DOHH2 (cell line): Measurements from ENCODE around the gene ABCA5.

Experiments used
- H3F3A ChIP-seq: fragments of 200-600 bp; sonication (generic), shearing (Covaris generic); 2 replicates; pipeline ENCODE4 v1.6.0; 2016; ENCODE audit warnings: antibody characterized with exemption, mild to moderate bottlenecking; ENCODE audit not compliant: control insufficient read depth, insufficient read depth
- H3K27ac ChIP-seq: fragments of 200-600 bp; sonication (generic); 2 replicates; pipeline ENCODE4 v1.5.1; 2014; ENCODE audit warnings: low read depth, mild to moderate bottlenecking, low read length, moderate library complexity
- H3K27me3 ChIP-seq: fragments of 200-600 bp; sonication (generic); 2 replicates; pipeline ENCODE4 v1.6.1; 2014; ENCODE audit warnings: mild to moderate bottlenecking, low read length, mixed read lengths; ENCODE audit not compliant: control insufficient read depth
- H3K36me3 ChIP-seq: fragments of 200-600 bp; sonication (generic); 2 replicates; pipeline ENCODE4 v1.6.1; 2014; ENCODE audit warnings: mild to moderate bottlenecking, low read length, moderate library complexity, mixed read lengths; ENCODE audit not compliant: control insufficient read depth
- H3K4me1 ChIP-seq: fragments of 200-600 bp; sonication (generic); 2 replicates; pipeline ENCODE4 v1.6.1; 2014; ENCODE audit warnings: mild to moderate bottlenecking, low read length, mixed read lengths; ENCODE audit not compliant: control insufficient read depth
- H3K4me2 ChIP-seq: fragments of 200-600 bp; sonication (generic); 2 replicates; pipeline ENCODE4 v1.6.0; 2014; ENCODE audit warnings: mild to moderate bottlenecking, low read length, moderate library complexity
- H3K4me3 ChIP-seq: fragments of 200-600 bp; sonication (generic); 2 replicates; pipeline ENCODE4 v1.5.1; 2014; ENCODE audit warnings: mild to moderate bottlenecking, low read length, mixed read lengths
- H3K79me2 ChIP-seq: fragments of 200-600 bp; sonication (generic); 2 replicates; pipeline ENCODE4 v1.6.1; 2014; ENCODE audit warnings: mild to moderate bottlenecking, low read length, mixed read lengths; ENCODE audit not compliant: control insufficient read depth
- H3K9me2 ChIP-seq: fragments of 200-600 bp; sonication (generic); replicated peaks from 2 replicates; pipeline ENCODE4 v1.6.1; 2014; ENCODE audit warnings: mild to moderate bottlenecking, low read length, mixed read lengths; ENCODE audit not compliant: control insufficient read depth
- H3K9me3 ChIP-seq: fragments of 200-600 bp; sonication (generic); 2 replicates; pipeline ENCODE4 v1.6.1; 2014; ENCODE audit warnings: antibody characterized with exemption, low read length, mixed read lengths; ENCODE audit not compliant: control insufficient read depth, insufficient read depth
- H4K20me1 ChIP-seq: fragments of 200-600 bp; sonication (generic); 2 replicates; pipeline ENCODE4 v1.6.0; 2014; ENCODE audit warnings: low read depth, mild to moderate bottlenecking, antibody characterized with exemption, low read length, moderate library complexity; ENCODE audit not compliant: control insufficient read depth, insufficient read depth
- CTCF ChIP-seq: fragments of 200-600 bp; sonication (generic); IDR thresholded peaks from one replicate; pipeline ENCODE4 v1.5.1; 2014; ENCODE audit warnings: antibody characterized with exemption, mild to moderate bottlenecking, low read depth, low read length; ENCODE audit not compliant: poor library complexity, severe bottlenecking
- EZH2phosphoT487 ChIP-seq: fragments of 200-600 bp; sonication (generic); IDR thresholded peaks from 2 replicates; pipeline ENCODE4 v1.6.1; 2017; ENCODE audit warnings: borderline replicate concordance, mild to moderate bottlenecking, antibody characterized with exemption, low read length, moderate library complexity, mixed read lengths

Gene ABCA5

GRCh38 chr17:69317625-69318024 lies 9.3 kb downstream of the ABCA5 start:
- H3K27me3 ChIP-seq, result no peaks in the 10 kb centered on the region
- H3F3A ChIP-seq, result no peaks in the 10 kb centered on the region
- TF ChIP-seq CTCF (no peak), EZH2phosphoT487 (no peak)
- no peak overlapping the region for H3K4me3 ChIP-seq
- no peaks in the 10 kb centered on the region for H3K9me3 ChIP-seq
- H3K36me3 ChIP-seq, result no peaks in the 10 kb centered on the region
- H3K4me2 ChIP-seq, result no peak overlapping the region
- H4K20me1 ChIP-seq, result no peaks in the 10 kb centered on the region
- no peaks in the 10 kb centered on the region for H3K9me2 ChIP-seq
- H3K79me2 ChIP-seq, result no peaks in the 10 kb centered on the region
- no peaks in the 10 kb centered on the region for H3K4me1 ChIP-seq
- H3K27ac ChIP-seq, result no peak overlapping the region

DNA sequence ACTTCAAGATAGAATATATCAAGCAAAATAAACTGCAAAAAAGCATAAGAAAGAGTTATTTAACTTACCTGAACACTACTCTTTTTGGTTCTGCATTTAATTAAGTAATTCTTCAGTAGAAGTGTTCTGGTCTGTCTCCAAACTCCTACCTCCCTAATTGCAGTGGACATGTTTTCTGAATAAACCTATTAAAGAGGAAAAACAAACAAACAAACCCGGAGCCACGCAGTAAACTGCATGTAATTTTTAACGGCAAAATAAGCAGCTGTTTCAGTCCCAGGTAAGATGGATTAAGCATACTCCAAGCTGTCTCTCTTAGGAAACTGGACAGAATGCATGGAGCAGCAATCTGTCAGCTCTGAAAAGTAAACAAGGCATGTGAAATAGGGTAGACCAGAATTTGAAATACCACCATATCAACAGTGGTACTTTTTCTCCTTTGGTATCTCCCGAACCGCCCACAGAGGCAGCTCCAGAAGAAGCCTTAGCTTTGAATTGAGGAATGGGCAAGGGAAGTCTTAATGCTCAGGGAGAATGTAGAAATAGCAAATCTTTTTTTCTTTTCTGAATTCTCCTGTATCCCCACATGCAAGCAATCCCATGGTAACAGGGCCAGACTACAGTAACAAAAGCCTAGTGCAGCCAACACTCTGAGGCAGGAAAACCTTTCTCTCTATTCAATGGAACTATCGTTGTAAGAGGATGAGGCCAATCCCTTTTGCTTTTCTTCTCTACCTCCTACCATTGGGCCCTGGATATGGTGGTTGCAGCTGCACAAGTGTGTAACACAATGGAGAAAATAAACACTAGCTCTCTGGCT lies 12.5 kb downstream of the ABCA5 start:
- Histone ChIP-seq H4K20me1 (no peaks in the 10 kb centered on the region), H3K36me3 (no peaks in the 10 kb centered on the region), H3K9me2 (no peaks in the 10 kb centered on the region), H3K4me2 (no peak overlapping the region), H3F3A (no peaks in the 10 kb centered on the region), H3K4me1 (no peaks in the 10 kb centered on the region), H3K27me3 (no peaks in the 10 kb centered on the region), H3K79me2 (no peaks in the 10 kb centered on the region), H3K4me3 (no peak overlapping the region), H3K9me3 (no peaks in the 10 kb centered on the region), H3K27ac (no peak overlapping the region)
- TF ChIP-seq EZH2phosphoT487 (no peak), CTCF (no peak)

GRCh38 chr17:69305177-69305576 lies 21.8 kb downstream of the ABCA5 start:
- H3K27me3 ChIP-seq, result no peaks in the 10 kb centered on the region
- H3K79me2 ChIP-seq, result no peaks in the 10 kb centered on the region
- H3K9me2 ChIP-seq, result no peaks in the 10 kb centered on the region
- no peak overlapping the region for H3K27ac ChIP-seq
- no peak overlapping the region for H3K4me3 ChIP-seq
- no peak for TF ChIP-seq EZH2phosphoT487
- TF ChIP-seq CTCF, result no peak
- H3K9me3 ChIP-seq, result no peaks in the 10 kb centered on the region
- no peaks in the 10 kb centered on the region for H4K20me1 ChIP-seq
- H3K36me3 ChIP-seq, result no peaks in the 10 kb centered on the region
- no peak overlapping the region for H3K4me2 ChIP-seq
- H3F3A ChIP-seq, result no peaks in the 10 kb centered on the region
- H3K4me1 ChIP-seq, result no peaks in the 10 kb centered on the region
